Spleen (tissue), 7 donors: ENCODE measurements around the gene FIGNL1.

ENCODE experiments used
- POLR2A ChIP-seq, 3 donors: fragments of 450-650 bp; IDR thresholded peaks; one replicate each; pipeline ENCODE4 v1.5.1; 2017; ENCODE audit warnings: antibody characterized with exemption in 3 of 3, mild to moderate bottlenecking in 1 of 3
- POLR2AphosphoS5 ChIP-seq, 3 donors: sonication (generic); formaldehyde crosslinking; IDR thresholded peaks; one replicate each; pipeline ENCODE4 v1.5.1; 2017; ENCODE audit warnings: antibody characterized with exemption in 3 of 3
- TF ChIP-seq, protein P1 (sequence below), 11 experiments: fragments of 200-600 bp in 7 of 11; fragments of 450-650 bp in 4 of 11; sonication (generic) in 4 of 11; IDR thresholded peaks in 8 of 11; conservative IDR thresholded peaks in 3 of 11; 1 replicate in 7 of 11; 2 replicates in 4 of 11; pipeline versions ENCODE4 v1.4.0 to v1.8.0; 2016 to 2021; ENCODE audit warnings: antibody characterized with exemption in 11 of 11, inconsistent platforms in 4 of 11, mild to moderate bottlenecking in 1 of 11
- donor health status: DM: no; HTN: no; CAD: no; lungs with moderate emphysema.
- donor health status: DM: no; HTN: no; CAD: no.
- donor health status: DM: no; HTN: no; CAD: no.

DNA sequence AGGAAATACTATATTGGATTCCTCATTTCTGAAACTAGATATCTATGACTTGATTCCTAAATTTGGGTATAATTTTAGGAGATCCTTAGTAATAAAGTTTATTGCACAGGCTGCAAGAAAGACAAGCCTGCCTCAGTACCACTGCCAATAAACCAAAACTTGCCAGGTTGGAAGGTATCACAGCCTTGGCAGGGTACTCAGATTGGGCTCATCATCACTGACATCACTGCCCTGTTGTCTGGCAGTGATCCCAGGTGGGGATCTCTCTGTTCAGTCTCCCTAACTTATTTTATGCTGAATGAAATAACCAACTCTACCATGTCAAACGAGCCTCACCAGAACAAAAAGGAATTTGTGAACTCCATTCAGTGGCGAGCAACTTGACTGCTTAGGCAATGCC, 18.8 kb downstream of the FIGNL1 start:
- TF ChIP-seq POLR2A (IDR thresholded peaks at IDR 0.05) (no peak), POLR2AphosphoS5 (IDR thresholded peaks at IDR 0.05) (no peak)
- TF ChIP-seq, protein P1, sequence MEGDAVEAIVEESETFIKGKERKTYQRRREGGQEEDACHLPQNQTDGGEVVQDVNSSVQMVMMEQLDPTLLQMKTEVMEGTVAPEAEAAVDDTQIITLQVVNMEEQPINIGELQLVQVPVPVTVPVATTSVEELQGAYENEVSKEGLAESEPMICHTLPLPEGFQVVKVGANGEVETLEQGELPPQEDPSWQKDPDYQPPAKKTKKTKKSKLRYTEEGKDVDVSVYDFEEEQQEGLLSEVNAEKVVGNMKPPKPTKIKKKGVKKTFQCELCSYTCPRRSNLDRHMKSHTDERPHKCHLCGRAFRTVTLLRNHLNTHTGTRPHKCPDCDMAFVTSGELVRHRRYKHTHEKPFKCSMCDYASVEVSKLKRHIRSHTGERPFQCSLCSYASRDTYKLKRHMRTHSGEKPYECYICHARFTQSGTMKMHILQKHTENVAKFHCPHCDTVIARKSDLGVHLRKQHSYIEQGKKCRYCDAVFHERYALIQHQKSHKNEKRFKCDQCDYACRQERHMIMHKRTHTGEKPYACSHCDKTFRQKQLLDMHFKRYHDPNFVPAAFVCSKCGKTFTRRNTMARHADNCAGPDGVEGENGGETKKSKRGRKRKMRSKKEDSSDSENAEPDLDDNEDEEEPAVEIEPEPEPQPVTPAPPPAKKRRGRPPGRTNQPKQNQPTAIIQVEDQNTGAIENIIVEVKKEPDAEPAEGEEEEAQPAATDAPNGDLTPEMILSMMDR (IDR thresholded peaks at IDR 0.05 in 8 of 11, conservative IDR thresholded peaks at IDR 0.05 in 3 of 11), result no peak
